ENCODE results near the gene HBZ. TPM values are rescaled to one million over a fixed set of nuclear protein-coding genes. Genes with fewer than 3 reads are reported as not detected.
"Not testable (repeated sequence)": the region's sequence is repeated elsewhere in the genome, so short reads cannot be mapped to it uniquely, and the experiment has no call there.

Gene HBZ
- total RNA-seq, 1 donor from 2014 or later: not detected

GRCh38 chr16:175011-175949, 22.8 kb downstream of the HBZ start:
- no peak for TF ChIP-seq CTCF (IDR thresholded peaks at IDR 0.05)
- peaks cover 10% of the 10 kb centered on the region for H3K4me1 Mint-ChIP-seq
- ATAC-seq (ENCODE audit: low read depth): no peak
- intact Hi-C loops (cut with micrococcal nuclease): no loop called here
- no peaks in the 10 kb centered on the region for H3K9me3 Mint-ChIP-seq
- H3K36me3 Mint-ChIP-seq (ENCODE audit: low read depth): no peaks in the 10 kb centered on the region
- peaks cover 38% of the 10 kb centered on the region for H3K27me3 Mint-ChIP-seq
- H3K27ac Mint-ChIP-seq: no peak overlapping the region
- no peak for DNase-seq
- ChIA-PET CTCF (no interaction called here), POLR2A (interaction anchor here (0.6 kb wide), 1 partner anchor 65 kb away, joined by 6 read pairs; no protein-coding TSS in a partner anchor)
- H3K4me3 Mint-ChIP-seq: peak overlapping the region; percentile 12

GRCh38 chr16:176006-176405, 23.6 kb downstream of the HBZ start:
- H3K9me3 Mint-ChIP-seq; ATAC-seq (ENCODE audit: low read depth); H3K27ac Mint-ChIP-seq; intact Hi-C loops (cut with micrococcal nuclease); DNase-seq; CTCF ChIA-PET; POLR2A ChIA-PET; H3K36me3 Mint-ChIP-seq (ENCODE audit: low read depth); H3K4me3 Mint-ChIP-seq: not testable (repeated sequence)
- Mint-ChIP-seq H3K4me1 (peaks cover 11% of the 10 kb centered on the region), H3K27me3 (peaks cover 34% of the 10 kb centered on the region)

GRCh38 chr16:176477-177382, 24.3 kb downstream of the HBZ start, which contains the start of gene HBA1:
TSS of gene HBA1 (plus strand) at chr16:176680. CDS start at chr16:176717, 37 bp downstream.
- POLR2A ChIA-PET; CTCF ChIA-PET; H3K9me3 Mint-ChIP-seq; H3K36me3 Mint-ChIP-seq (ENCODE audit: low read depth); DNase-seq; intact Hi-C loops (cut with micrococcal nuclease); H3K27ac Mint-ChIP-seq: not testable (repeated sequence)
- H3K4me3 Mint-ChIP-seq: peak within 1 kb of the TSS; percentile 12
- H3K27me3 Mint-ChIP-seq: peaks cover 30% of the 10 kb centered on the region
- peak; percentile 47 for ATAC-seq (ENCODE audit: low read depth)
- H3K4me1 Mint-ChIP-seq: peaks cover 14% of the 10 kb centered on the region

GRCh38 chr16:177394-177822, 25.0 kb downstream of the HBZ start:
- Mint-ChIP-seq H3K36me3 (ENCODE audit: low read depth) (no peaks in the 10 kb centered on the region), H3K4me3 (no peak overlapping the region), H3K9me3 (no peaks in the 10 kb centered on the region), H3K4me1 (peaks cover 14% of the 10 kb centered on the region), H3K27ac (no peak overlapping the region), H3K27me3 (peaks cover 29% of the 10 kb centered on the region)
- CTCF ChIA-PET: no interaction called here
- no peak for ATAC-seq (ENCODE audit: low read depth)
- intact Hi-C loops (cut with micrococcal nuclease): no loop called here
- POLR2A ChIA-PET: no interaction called here
- DNase-seq: no peak
- no peak for TF ChIP-seq CTCF (IDR thresholded peaks at IDR 0.05)

- DNase-seq (no peak), ATAC-seq (ENCODE audit: low read depth) (no peak)
- ChIA-PET CTCF (no interaction called here), POLR2A (no interaction called here)
- intact Hi-C loops (cut with micrococcal nuclease): no loop called here
- no peak overlapping the region for H3K4me3 Mint-ChIP-seq
- H3K4me1 Mint-ChIP-seq: peaks cover 14% of the 10 kb centered on the region
- H3K27ac Mint-ChIP-seq: no peak overlapping the region
- no peaks in the 10 kb centered on the region for H3K36me3 Mint-ChIP-seq (ENCODE audit: low read depth)
- H3K27me3 Mint-ChIP-seq: peaks cover 29% of the 10 kb centered on the region
- no peaks in the 10 kb centered on the region for H3K9me3 Mint-ChIP-seq
- no peak for TF ChIP-seq CTCF (IDR thresholded peaks at IDR 0.05)
Measured at GRCh38 chr16:177981-178667, 25.7 kb downstream of the HBZ start.

All from activated B cell treated with CpG ODN at 0.5 μM for 24 hours (primary cell).